Measurements from ENCODE around the gene DMAC2.
"Not testable (repeated sequence)": the region's sequence is repeated elsewhere in the genome, so short reads cannot be mapped to it uniquely, and the experiment has no call there.

DMAC2 gene

GRCh38 chr19:41424335-41425173, 15.2 kb downstream of the DMAC2 start:
- no peak for DNase-seq (ENCODE audit: low read depth in 2 of 3, low spot score in 2 of 3)

GRCh38 chr19:41422955-41423354, 16.8 kb downstream of the DMAC2 start:
- DNase-seq (ENCODE audit: low read depth in 2 of 3, low spot score in 2 of 3) = no peak

GRCh38 chr19:41422456-41422855, 17.3 kb downstream of the DMAC2 start:
- no peak for DNase-seq (ENCODE audit: low read depth in 2 of 3, low spot score in 2 of 3)

GRCh38 chr19:41421973-41422372, 17.7 kb downstream of the DMAC2 start:
- DNase-seq (ENCODE audit: low read depth in 2 of 3, low spot score in 2 of 3) = no peak

GRCh38 chr19:41421314-41421713, 18.4 kb downstream of the DMAC2 start:
- DNase-seq (ENCODE audit: low read depth in 2 of 3, low spot score in 2 of 3) = no peak

GRCh38 chr19:41420101-41420880, 19.4 kb downstream of the DMAC2 start:
- DNase-seq (ENCODE audit: low read depth in 2 of 3, low spot score in 2 of 3) = no peak

GRCh38 chr19:41416194-41416674, 23.5 kb downstream of the DMAC2 start:
- DNase-seq (ENCODE audit: low read depth in 2 of 3, low spot score in 2 of 3) = no peak

GRCh38 chr19:41415154-41415571, 24.5 kb downstream of the DMAC2 start:
- DNase-seq (ENCODE audit: low read depth in 2 of 3, low spot score in 2 of 3) = no peak

GRCh38 chr19:41414461-41414860, 25.3 kb downstream of the DMAC2 start:
- no peak for DNase-seq (ENCODE audit: low read depth in 2 of 3, low spot score in 2 of 3)

GRCh38 chr19:41413947-41414346, 25.8 kb downstream of the DMAC2 start:
- no peak for DNase-seq (ENCODE audit: low read depth in 2 of 3, low spot score in 2 of 3)

- no peak for DNase-seq (ENCODE audit: low read depth in 2 of 3, low spot score in 2 of 3)
Observed at GRCh38 chr19:41412953-41413352, 26.8 kb downstream of the DMAC2 start.

GRCh38 chr19:41411968-41412265, 27.8 kb downstream of the DMAC2 start:
- DNase-seq (ENCODE audit: low read depth in 2 of 3, low spot score in 2 of 3) = no peak

- DNase-seq (ENCODE audit: low read depth in 2 of 3, low spot score in 2 of 3) = no peak
Observed at GRCh38 chr19:41411100-41411967, 28.4 kb downstream of the DMAC2 start.

GRCh38 chr19:41410336-41411054, 29.2 kb downstream of the DMAC2 start:
- no peak for DNase-seq (ENCODE audit: low read depth in 2 of 3, low spot score in 2 of 3)

- no peak for DNase-seq (ENCODE audit: low read depth in 2 of 3, low spot score in 2 of 3)
Observed at GRCh38 chr19:41409288-41409687, 30.4 kb downstream of the DMAC2 start.

GRCh38 chr19:41408846-41409245, 30.9 kb downstream of the DMAC2 start:
- not testable (repeated sequence) for DNase-seq (ENCODE audit: low read depth in 2 of 3, low spot score in 2 of 3)

GRCh38 chr19:41408256-41408655, 31.5 kb downstream of the DMAC2 start:
- DNase-seq (ENCODE audit: low read depth in 2 of 3, low spot score in 2 of 3) = no peak

- DNase-seq (ENCODE audit: low read depth in 2 of 3, low spot score in 2 of 3) = no peak
Observed at GRCh38 chr19:41407271-41407670, 32.4 kb downstream of the DMAC2 start.

GRCh38 chr19:41405776-41406175, 33.9 kb downstream of the DMAC2 start:
- DNase-seq (ENCODE audit: low read depth in 2 of 3, low spot score in 2 of 3) = no peak

GRCh38 chr19:41403181-41403970, 36.3 kb downstream of the DMAC2 start:
- no peak for DNase-seq (ENCODE audit: low read depth in 2 of 3, low spot score in 2 of 3)

All from activated CD8-positive, alpha-beta memory T cell treated with anti-CD3 and anti-CD28 coated beads for 48 hours (primary cell).